HG03135 (cell line): ENCODE results near the gene MYZAP.

Experiments used
- ATAC-seq: cut with Tn5 transposase; IDR thresholded peaks from one replicate; pipeline ENCODE4 v1.9.1; 2021; ENCODE audit warnings: mild to moderate bottlenecking, moderate library complexity; ENCODE audit not compliant: unreplicated experiment

MYZAP gene

GRCh38 chr15:57591822-57592367, at the start of gene MYZAP:
TSS of gene MYZAP (plus strand) at chr15:57591904. CDS start at chr15:57592035, 131 bp downstream.
- no peak for ATAC-seq

GRCh38 chr15:57542505-57542817, 49.2 kb upstream of the MYZAP start:
- no peak for ATAC-seq

GRCh38 chr15:57544848-57545480, 46.7 kb upstream of the MYZAP start:
- ATAC-seq: no peak

- no peak for ATAC-seq
Measured at GRCh38 chr15:57545995-57546394, 45.7 kb upstream of the MYZAP start.

- ATAC-seq: no peak
Measured at GRCh38 chr15:57547243-57547755, 44.4 kb upstream of the MYZAP start.

- ATAC-seq: no peak
Measured at GRCh38 chr15:57548351-57548750, 43.4 kb upstream of the MYZAP start.

- no peak for ATAC-seq
Measured at GRCh38 chr15:57548835-57549234, 42.9 kb upstream of the MYZAP start.

- no peak for ATAC-seq
Measured at GRCh38 chr15:57549935-57550334, 41.8 kb upstream of the MYZAP start.

GRCh38 chr15:57550640-57551039, 41.1 kb upstream of the MYZAP start:
- no peak for ATAC-seq

- no peak for ATAC-seq
Measured at GRCh38 chr15:57551715-57552677, 39.7 kb upstream of the MYZAP start.

- no peak for ATAC-seq
Measured at GRCh38 chr15:57552678-57553334, 38.9 kb upstream of the MYZAP start.

- ATAC-seq: no peak
Measured at GRCh38 chr15:57553526-57553925, 38.2 kb upstream of the MYZAP start.

GRCh38 chr15:57554063-57554811, 37.5 kb upstream of the MYZAP start:
- no peak for ATAC-seq

- no peak for ATAC-seq
Measured at GRCh38 chr15:57554812-57555179, 36.9 kb upstream of the MYZAP start.

GRCh38 chr15:57555270-57555669, 36.4 kb upstream of the MYZAP start:
- ATAC-seq: no peak

- ATAC-seq: no peak
Measured at GRCh38 chr15:57556040-57556439, 35.7 kb upstream of the MYZAP start.

GRCh38 chr15:57557267-57557666, 34.4 kb upstream of the MYZAP start:
- no peak for ATAC-seq

GRCh38 chr15:57557810-57558209, 33.9 kb upstream of the MYZAP start:
- no peak for ATAC-seq

GRCh38 chr15:57559875-57560274, 31.8 kb upstream of the MYZAP start:
- ATAC-seq: no peak

- peak; percentile 84 for ATAC-seq
Measured at GRCh38 chr15:57561041-57561711, 30.5 kb upstream of the MYZAP start.
